Measurements from ENCODE around the gene GAB2. TPM values are rescaled to one million over a fixed set of nuclear protein-coding genes. Genes with fewer than 3 reads are reported as not detected.
"Not testable (repeated sequence)": the region's sequence is repeated elsewhere in the genome, so short reads cannot be mapped to it uniquely, and the experiment has no call there.

GAB2 gene
- total RNA-seq, 3 donors from 2014 or later, result 21.5 to 36.1 (median 26.6) TPM

- DNase-seq (no peak), ATAC-seq (peak; percentile 17)
- Histone ChIP-seq H3K36me3 (ENCODE audit: low read depth) (no peaks in the 10 kb centered on the region), H3K9me3 (no peaks in the 10 kb centered on the region), H3K4me3 (no peak overlapping the region), H3K4me1 (ENCODE audit: low read depth) (no peaks in the 10 kb centered on the region)
- no peak for TF ChIP-seq CTCF (IDR thresholded peaks at IDR 0.05)
- intact Hi-C loops (cut with DNase I, micrococcal nuclease), result no loop called here
Observed at GRCh38 chr11:78179459-78180071, 238.1 kb downstream of the GAB2 start.

- no peak for DNase-seq
- Histone ChIP-seq H3K36me3 (ENCODE audit: low read depth) (no peaks in the 10 kb centered on the region), H3K9me3 (no peaks in the 10 kb centered on the region), H3K4me1 (ENCODE audit: low read depth) (no peaks in the 10 kb centered on the region), H3K4me3 (no peak overlapping the region)
- no peak for ATAC-seq
- TF ChIP-seq CTCF (IDR thresholded peaks at IDR 0.05), result no peak
- intact Hi-C loops (cut with DNase I, micrococcal nuclease), result no loop called here
Observed at GRCh38 chr11:78177216-78177615, 240.4 kb downstream of the GAB2 start.

- H3K9me3 ChIP-seq, result no peaks in the 10 kb centered on the region
- no peak for ATAC-seq
- no peak for TF ChIP-seq CTCF (IDR thresholded peaks at IDR 0.05)
Observed at GRCh38 chr11:78176605-78177141, 240.9 kb downstream of the GAB2 start.

GRCh38 chr11:78175862-78176261 is 241.8 kb downstream of the GAB2 start:
- DNase-seq; H3K4me3 ChIP-seq; H3K36me3 ChIP-seq (ENCODE audit: low read depth); H3K4me1 ChIP-seq (ENCODE audit: low read depth); ATAC-seq; intact Hi-C loops (cut with DNase I, micrococcal nuclease); H3K9me3 ChIP-seq: not testable (repeated sequence)

More at GRCh38 chr11:78176605-78177141, 240.9 kb downstream of the GAB2 start:
- Histone ChIP-seq H3K4me3 (no peak overlapping the region), H3K4me1 (ENCODE audit: low read depth) (no peaks in the 10 kb centered on the region), H3K36me3 (ENCODE audit: low read depth) (no peaks in the 10 kb centered on the region)
- intact Hi-C loops (cut with DNase I, micrococcal nuclease), result no loop called here
- no peak for DNase-seq

GRCh38 chr11:78171951-78172350 is 245.7 kb downstream of the GAB2 start:
- no peak for DNase-seq
- TF ChIP-seq CTCF (IDR thresholded peaks at IDR 0.05), result no peak
- H3K9me3 ChIP-seq, result no peaks in the 10 kb centered on the region
- intact Hi-C loops (cut with DNase I, micrococcal nuclease), result no loop called here
- H3K36me3 ChIP-seq (ENCODE audit: low read depth), result no peaks in the 10 kb centered on the region
- ATAC-seq, result no peak
- no peaks in the 10 kb centered on the region for H3K4me1 ChIP-seq (ENCODE audit: low read depth)
- no peak overlapping the region for H3K4me3 ChIP-seq

- H3K4me3 ChIP-seq, result no peak overlapping the region
- H3K9me3 ChIP-seq, result no peaks in the 10 kb centered on the region
- intact Hi-C loops (cut with DNase I, micrococcal nuclease), result no loop called here
- TF ChIP-seq CTCF (IDR thresholded peaks at IDR 0.05), result no peak
- DNase-seq (no peak), ATAC-seq (no peak)
- no peaks in the 10 kb centered on the region for H3K4me1 ChIP-seq (ENCODE audit: low read depth)
- no peaks in the 10 kb centered on the region for H3K36me3 ChIP-seq (ENCODE audit: low read depth)
Observed at GRCh38 chr11:78170874-78171549, 246.6 kb downstream of the GAB2 start.
